Right lobe of liver (tissue), 4 donors: ENCODE data around the gene DNAJC15.

Source experiments
- CTCF ChIP-seq, 4 donors: fragments of 200-600 bp in 3 of 4; fragments of 450-650 bp in 1 of 4; IDR thresholded peaks; one replicate each; pipeline versions ENCODE4 v1.5.1 to v1.8.0; 2016 to 2022; ENCODE audit warnings: antibody characterized with exemption in 4 of 4, mild to moderate bottlenecking in 2 of 4
- POLR2A ChIP-seq: fragments of 450-650 bp; IDR thresholded peaks from one replicate; pipeline ENCODE4 v1.6.1; 2017; ENCODE audit warnings: antibody characterized with exemption, mild to moderate bottlenecking
- donor health status: DM: no; HTN: no; CAD: no.
- donor health status: DM: no; HTN: no; CAD: no.
- donor health status: DM: no; HTN: yes; CAD: no.

- TF ChIP-seq CTCF (IDR thresholded peaks at IDR 0.05) (no peak), POLR2A (no peak)
These were observed 95.8 kb downstream of the DNAJC15 start for GRCh38 chr13:43119206-43119605.
